ENCODE results near the gene FHL3.
"Not testable (repeated sequence)": the region's sequence is repeated elsewhere in the genome, so short reads cannot be mapped to it uniquely, and the experiment has no call there.

FHL3 gene

DNA sequence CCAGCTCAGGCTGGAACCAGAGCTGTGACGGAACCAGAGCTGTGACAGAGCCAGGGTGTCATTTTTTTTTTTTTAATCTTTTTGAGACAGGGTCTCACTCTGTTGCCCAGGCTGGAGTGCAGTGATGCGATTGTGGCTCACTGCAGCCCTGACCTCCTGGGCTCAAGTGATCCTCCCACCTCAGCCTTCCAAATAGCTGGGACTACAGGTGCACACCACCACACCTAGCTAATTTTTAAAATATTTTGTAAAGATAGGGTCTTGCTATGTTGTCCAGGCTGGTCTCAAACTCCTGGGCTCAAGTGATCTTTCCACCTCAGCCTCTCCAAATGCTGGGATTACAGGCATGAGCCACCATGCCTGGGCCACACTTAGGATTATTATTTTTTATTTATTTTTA lies 27.7 kb upstream of the FHL3 start:
- not testable (repeated sequence) for DNase-seq

GRCh38 chr1:38031513-38031866 lies 26.2 kb upstream of the FHL3 start:
- no peak for DNase-seq

DNA sequence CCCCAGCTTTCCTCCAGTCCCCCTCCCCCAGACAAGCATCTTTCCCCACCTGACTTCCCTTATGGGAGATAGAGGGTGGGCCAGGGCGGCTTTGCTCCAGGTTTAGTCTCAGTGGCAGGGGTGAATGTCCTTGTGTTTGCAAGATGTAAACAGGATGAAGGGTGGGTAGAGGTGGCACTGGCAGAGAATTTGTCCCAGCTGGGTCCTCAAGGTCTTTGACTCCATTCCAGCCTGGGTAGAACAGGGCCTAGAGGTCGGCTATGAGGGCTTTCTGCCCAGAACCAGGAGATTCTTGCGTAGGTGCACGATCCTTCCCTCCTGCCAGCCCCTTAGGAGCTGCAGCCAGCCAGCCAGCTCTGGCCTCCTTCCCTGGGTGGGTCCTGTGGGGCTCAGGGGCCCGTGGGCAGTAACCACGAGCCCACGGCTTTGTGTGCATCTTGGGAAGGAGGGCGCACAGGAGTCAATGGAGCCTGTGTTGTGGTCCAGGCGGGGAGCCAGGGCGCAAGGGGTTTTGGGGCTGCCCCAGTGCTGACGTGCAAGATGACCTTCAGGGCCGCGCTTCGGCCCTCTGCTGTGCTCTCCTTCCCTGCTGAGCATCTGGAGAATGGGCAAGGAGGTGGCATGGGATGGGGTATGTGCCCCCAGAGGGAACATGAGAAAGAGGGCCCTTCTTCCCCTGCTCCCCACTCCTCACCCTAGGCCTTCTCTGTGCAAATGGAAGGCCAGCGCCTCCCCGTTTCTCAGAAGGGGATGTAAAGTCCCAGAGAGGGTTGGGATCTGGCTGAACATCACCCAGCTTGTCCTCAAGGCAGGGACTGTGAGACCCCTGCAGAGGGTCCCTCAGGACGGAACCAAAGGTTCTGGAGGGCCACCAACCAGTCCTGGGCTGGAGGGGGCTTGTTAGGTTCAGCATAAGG lies 25.5 kb upstream of the FHL3 start:
- DNase-seq: no peak

DNA sequence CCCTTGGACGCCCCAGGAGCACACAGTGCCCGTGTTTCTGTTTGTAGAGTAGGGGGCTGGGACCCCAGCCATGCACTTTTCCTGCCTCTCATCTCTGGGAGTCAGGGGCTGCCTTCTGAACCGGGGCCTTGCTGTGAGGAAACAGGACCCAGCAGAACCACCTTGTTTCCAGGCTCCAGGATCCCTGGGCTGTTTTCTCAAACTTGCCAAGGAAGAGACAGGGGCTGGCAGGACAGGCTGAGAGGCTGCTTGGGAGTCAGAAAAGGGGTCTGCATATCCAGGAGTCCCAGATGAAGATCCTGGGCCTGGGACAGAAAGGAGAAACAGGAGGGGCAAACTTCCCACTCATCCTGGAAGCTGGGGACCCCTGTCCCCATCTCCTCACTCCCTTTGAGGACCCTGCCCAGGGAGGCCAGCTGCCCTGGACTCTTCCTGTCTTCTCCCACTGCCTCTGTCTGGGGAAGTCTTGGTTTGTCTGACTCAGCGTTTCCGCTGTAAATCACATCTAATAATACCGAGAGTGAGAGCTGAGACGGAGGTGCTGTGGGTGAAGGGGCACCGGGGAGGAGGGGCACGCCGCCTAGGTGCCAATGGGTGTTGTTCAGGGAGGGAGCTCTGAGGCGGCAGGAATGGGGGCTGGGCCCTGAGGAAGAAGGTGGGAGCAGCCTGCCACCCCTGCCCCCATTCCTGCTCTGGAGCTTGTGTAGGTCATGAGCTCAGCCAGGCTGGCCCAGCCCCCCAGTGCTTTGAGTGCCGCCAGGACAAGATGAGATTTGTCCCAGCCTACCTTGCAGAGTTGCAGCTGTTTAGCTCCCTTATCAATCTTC lies 24.6 kb upstream of the FHL3 start:
- DNase-seq: no peak

- peak; percentile 80 for DNase-seq
Measured at GRCh38 chr1:38029081-38029681, 23.9 kb upstream of the FHL3 start.

GRCh38 chr1:38028671-38029070 lies 23.4 kb upstream of the FHL3 start:
- DNase-seq: peak; percentile 43

DNA sequence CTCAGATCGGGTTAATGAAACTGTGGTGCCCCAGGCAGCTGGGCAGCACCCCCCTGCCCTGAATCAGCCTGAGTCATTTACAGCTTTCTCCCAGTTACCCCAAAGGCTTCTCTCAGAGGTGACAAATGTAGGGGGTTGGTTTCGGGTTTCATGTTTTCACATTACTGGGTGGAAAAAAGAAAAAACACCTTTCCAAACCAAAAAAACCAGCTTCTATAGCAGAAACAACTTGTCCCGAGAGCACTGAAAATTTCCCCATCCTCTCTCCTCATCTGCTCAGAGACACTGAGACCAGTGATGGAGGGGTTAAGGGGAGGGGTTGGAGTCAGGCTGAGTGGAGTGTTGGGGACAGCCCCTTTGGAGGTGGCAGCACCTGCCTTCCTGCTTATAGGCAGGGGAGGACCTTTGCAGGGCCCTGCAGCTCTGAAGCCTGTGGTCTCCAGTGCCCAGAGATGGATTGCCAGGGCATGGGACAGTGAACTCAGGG lies 22.8 kb upstream of the FHL3 start:
- no peak for DNase-seq

- no peak for DNase-seq
Measured at GRCh38 chr1:38027201-38028104, 22.1 kb upstream of the FHL3 start.

DNA sequence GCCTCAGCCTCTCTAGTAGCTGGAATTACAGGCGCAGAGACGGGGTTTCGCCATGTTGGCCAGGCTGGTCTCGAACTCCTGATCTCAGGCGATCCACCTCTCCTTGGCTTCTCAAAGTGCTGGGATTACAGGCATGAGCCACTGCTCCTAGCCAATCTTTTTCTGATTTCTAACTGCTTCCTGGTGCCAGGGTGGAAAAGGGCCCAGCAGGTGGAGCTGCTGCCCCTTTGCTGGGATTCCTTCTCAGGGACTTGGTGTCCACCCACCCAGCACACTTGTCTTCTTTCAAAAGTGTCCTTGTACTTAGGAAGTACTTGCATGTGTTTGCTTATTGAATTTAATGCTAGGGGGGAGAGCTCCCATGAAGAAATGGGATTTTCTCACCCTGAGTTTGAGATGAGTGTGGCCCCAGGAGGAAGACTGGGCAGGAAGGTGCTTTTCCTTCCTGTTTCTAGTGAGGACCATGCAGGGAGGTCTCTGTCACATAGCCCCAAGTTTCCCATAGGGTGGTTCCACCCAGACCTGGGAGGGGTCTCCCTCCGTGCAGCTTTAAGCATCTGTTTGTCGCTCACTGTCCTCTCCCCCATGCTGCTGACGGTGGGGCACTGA lies 21.4 kb upstream of the FHL3 start:
- DNase-seq: peak; percentile 17

- DNase-seq: no peak
Measured at GRCh38 chr1:38025664-38026063, 20.4 kb upstream of the FHL3 start.

GRCh38 chr1:38025233-38025632 lies 19.9 kb upstream of the FHL3 start:
- no peak for DNase-seq

DNA sequence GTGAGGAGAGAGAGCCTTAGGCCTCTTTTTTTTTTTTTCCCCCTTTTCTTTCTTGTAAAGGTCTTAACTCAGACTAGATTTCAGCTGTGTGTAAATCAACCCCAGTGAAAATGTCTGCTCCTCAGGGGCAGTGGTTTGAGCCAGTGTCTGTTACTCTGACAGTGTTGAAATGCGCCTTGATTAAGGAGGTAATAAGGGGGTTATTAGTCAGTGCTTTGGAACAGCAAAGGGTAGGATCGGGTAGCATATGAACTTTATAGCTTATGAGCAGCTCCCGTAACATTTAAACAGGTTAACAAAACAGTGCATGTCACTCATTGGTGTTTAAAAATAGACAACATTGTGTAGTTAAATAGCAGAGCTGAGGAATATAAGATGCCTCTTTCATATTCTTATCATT lies 17.5 kb upstream of the FHL3 start:
- no peak for DNase-seq

DNA sequence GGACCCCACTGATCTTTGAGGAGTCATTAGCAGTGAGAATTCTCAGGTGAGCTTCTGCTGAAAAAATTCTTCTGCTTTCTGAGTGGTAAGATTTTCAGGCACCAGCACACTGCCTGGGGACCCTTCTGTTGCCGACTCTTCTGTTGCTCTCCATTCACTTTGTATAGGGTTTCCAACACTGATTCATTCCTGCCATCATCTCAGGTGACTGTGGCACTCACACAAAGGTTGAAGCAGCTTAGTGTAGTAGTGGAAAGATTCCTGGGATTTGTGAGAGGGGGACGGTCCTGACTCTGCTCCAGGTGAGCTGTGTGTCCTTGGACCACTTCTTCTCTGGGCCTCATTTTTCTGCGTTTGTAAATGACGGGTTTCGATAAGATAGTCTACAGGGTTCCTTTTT lies 16.7 kb upstream of the FHL3 start:
- DNase-seq: no peak

GRCh38 chr1:38020396-38020795 lies 15.1 kb upstream of the FHL3 start:
- DNase-seq: no peak

DNA sequence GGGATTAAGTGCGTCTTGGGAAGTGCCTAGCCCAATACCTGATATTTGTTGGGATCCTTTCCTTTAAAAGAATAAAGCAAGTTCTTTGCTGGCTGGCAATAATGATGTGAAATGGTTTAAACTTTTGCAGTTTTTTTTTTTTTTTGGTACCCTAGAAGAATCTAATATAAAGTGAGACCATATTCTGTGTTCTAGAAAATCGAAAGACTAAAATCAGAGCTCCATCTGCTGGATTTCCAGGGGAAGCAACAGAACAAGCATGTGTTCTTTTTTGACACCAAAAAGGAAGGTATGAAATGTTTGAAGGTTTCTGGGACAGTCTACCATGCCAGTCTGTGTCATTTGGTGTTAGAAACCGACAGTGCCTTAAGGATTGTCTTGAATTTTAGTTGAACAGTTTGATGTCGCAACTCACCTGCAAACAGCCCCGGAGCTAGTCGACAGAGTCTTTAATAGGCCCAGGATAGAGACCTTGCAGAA lies 13.6 kb upstream of the FHL3 start:
- DNase-seq: no peak

GRCh38 chr1:38015978-38016725 lies 10.8 kb upstream of the FHL3 start:
- DNase-seq: no peak

DNA sequence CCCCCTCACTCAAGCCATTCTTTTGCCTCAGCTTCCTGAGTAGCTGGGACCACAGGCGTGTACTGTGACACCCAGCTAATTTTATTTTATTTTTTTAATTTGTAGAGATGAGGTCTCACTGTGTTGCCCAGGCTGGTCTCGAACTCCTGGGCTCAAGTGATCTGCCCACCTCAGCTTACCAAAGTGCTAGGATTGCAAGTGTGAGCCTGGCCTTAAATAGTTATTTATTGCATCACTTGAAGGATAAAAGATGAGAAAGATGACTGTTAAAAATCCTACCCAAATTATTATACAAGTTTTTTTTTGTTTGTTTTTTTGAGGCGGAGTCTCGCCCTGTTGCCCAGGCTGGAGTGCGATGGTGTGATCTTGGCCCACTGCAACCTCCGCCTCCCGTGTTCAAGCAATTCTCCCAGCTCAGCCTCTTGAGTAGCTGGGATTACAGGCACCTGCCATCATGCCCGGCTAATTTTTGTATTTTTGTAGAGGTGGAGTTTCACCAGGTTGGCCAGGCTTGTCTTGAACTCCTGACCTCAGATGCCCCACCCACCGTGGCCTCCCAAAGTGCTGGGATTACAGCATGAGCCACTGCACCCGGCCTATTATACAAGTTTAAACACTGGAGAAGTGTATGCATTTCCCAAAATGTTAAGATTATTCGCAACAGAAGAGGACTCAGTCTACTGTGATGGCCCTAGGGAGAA lies 9.6 kb upstream of the FHL3 start:
- DNase-seq: no peak

- no peak for DNase-seq
Measured at GRCh38 chr1:38014171-38014570, 8.9 kb upstream of the FHL3 start.

DNA sequence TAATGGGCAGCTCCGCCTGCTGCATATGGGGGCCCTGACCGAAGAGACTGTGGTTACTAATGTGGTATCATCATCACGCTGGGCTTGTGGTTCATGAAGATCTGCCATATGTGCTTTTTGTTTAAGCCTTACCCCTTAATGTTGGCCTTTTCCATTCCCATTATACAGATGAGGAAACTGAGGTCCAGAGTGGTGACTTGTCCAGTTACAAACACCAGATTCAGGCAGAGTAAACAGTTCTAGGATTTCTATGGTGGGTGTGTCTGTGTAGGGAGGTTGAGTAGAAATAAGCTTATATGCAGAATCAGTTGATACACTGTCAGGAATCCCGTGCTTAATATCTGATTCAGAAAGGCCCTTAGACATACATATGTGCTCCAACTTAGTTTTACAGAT lies 7.9 kb upstream of the FHL3 start:
- DNase-seq: no peak
